NCI-H345 treated with DMSO at 0.1 percent for 48 hours (cell line): ENCODE data around the gene S100A13.
"Not testable (repeated sequence)": the region's sequence is repeated elsewhere in the genome, so short reads cannot be mapped to it uniquely, and the experiment has no call there.

Experiments
- DNase-seq: peaks from one replicate; lab custom pipeline; 2025; ENCODE audit not compliant: unreplicated experiment; lab: John Stamatoyannopoulos, UW

S100A13 gene

DNA sequence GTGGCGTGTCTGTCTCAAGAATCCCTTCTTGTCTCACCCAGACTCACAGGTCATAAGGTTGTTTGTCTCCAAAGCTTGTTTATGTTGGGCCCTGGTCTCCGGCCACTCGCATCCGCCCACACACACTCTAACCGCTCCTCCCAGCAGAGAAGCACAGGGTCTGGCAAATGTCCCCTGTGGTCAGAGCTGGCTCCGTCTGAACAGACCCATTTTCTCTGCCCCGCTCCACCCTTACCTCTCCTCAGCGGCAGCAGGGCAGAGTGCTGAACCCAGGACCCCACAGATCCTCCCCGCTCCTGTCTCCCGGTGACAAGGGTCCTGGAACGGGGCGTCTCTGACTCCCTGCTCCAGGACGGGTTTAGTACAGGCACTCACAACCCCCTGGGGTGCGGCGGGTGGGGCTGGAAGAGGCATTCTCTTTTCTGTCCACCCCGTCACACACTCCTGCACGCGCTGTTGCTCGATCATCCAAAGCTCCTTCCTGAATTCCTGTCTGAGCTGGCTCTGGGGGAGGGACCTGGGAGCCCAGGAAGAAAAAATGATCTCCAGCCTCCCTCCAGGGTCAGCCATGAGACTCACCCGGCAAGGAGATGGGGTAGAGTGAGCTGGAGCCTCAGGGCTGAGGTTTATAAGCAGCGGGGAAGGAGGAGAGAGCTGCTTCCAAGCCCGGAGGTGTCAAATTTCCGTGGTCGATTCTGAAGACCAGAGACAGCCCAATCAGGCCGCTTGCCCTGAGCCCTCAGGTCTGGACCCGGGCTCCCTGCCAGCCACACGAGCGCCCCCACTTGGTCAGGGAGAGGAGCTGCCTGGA is at the start of gene S100A13:
S100A13 (minus strand) TSS at position 602 of the 811 bp plus-strand sequence. CDS start 1,033 bp downstream, outside the sequence.
- peak; percentile 85 for DNase-seq

DNA sequence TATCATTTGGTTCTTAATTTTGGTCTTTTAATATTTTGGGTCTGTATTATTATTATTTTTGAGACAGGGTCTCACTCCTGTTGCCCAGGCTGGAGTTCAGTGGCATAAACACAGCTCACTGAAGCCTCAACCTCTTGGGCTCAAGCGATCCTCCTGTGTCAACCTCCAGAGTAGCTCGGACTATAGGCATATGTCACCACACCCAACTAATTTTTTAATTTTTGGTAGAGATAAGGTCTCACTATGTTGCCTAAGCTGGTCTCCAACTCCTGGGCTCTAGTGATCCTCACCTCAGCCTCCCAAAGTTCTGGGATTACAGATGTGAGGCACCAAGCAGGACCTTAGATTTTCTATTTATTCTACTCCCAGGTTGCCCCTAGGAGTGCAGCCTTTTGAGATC is 46.2 kb upstream of the S100A13 start:
- no peak for DNase-seq

DNA sequence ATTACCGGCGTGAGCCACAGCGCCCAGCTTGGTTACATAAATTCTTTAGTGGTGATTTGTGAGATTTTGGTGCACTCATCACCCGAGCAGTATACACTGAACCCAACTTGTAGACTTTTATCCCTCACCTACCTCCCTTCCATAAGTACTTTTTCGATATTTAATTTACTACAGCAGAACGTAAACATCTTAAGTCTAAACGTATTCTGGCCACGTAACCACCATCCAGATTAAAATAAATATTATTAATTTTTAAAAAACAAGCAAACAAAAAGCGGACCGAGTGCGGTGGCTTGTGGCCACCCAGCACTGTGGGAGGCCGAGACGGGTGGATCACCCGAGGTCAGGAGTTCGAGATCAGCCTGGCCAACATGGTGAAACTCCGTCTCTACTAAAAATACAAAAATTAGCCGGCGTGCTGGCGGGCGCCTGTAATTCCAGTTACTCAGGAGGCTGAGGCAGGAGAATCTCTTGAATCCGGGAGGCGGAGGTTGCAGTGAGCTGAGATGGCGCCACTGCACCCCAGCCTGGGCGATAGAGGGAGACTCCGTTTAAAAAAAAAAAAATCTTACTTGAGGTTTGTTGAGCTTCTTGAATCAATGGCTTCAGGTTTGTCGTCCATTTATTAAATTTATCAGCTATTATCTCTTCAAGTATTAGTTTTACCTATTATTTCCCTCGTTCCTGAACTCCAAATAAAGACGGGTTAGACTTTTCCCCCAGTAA is 44.5 kb upstream of the S100A13 start:
- peak; percentile 87 for DNase-seq

DNA sequence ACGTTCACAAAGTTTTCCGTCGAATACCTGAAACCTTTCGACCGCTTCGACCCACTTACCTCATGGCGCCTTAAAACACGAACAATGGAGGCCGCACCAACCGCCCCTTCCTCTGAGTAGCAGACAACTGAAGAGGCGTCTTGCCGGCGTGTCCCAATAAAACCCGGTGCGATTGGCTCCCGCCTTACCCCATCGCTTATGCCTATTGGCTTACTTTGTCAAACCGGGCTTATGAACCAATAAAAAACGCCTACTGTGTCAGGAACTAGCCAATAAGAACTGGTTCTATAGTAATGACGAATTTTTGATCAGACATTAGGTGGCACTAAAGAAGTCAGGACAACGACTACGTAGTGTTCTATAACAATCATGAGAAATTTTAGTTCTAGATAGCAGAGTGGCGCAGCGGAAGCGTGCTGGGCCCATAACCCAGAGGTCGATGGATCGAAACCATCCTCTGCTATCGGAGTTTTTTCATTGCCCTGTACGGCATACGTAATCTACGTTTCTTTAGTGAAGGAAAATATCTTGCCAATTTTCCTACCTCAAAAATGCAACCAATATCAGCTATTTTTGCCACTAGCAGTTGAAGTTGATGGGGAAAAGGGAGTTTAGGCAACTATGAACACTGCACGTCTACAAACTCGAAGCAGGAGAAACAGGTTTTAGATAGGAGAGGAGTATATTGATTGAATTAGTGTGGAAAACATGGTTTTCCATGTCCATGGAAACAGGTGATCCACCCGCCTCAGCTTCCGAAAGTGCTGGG is 43.7 kb upstream of the S100A13 start, which contains the start of gene ILF2:
ILF2 (minus strand) TSS at position 135 of the 769 bp plus-strand sequence; CDS start at position 64, 71 bp downstream.
- peak; percentile 100 for DNase-seq

DNA sequence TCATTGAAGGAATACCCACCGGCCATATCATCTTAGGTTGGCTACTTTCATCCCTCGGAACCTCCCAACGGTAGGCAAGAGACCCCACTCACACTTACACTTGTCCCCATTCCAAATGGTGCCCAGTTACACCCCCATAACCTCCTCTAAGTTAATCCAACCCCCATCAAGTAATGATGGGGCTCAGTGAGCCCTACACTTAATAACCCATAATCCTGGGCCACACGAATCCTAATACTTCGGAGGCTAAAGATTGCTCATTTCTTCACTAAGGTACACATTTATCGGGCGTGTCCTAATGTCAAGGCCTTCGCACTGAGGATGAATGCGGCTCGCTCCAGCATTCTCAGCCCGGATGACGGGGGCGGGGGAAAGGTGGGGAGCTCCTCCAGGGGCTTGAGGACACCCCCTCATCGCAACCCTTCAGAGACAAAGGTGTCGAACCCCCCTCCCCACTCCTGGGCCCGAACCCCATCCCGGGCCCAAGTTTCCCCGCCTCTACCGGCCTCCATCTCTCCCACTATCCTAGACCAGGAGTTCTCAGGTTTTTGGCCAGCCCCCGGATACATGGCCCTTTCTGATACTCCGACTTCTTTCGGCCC is 43.1 kb upstream of the S100A13 start:
- DNase-seq = no peak

DNA sequence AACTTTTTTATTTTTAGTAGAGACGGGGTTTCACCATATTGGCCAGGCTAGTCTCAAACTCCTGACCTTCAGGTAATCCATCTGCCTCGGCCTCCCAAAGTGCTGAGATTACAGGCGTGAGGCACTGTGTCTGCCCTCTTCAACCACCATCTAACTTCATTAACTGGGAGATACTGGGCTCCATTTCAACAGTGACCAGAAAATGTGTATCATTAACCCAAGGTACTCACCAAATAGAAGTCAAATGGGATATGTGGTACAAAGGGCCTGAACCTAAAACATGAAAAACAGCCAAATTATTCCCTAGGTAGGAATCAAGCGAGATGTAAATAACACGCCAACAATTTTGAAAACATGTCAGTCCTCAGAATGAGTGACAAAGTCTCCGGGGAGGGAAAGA is 42.3 kb upstream of the S100A13 start:
- DNase-seq = no peak

DNA sequence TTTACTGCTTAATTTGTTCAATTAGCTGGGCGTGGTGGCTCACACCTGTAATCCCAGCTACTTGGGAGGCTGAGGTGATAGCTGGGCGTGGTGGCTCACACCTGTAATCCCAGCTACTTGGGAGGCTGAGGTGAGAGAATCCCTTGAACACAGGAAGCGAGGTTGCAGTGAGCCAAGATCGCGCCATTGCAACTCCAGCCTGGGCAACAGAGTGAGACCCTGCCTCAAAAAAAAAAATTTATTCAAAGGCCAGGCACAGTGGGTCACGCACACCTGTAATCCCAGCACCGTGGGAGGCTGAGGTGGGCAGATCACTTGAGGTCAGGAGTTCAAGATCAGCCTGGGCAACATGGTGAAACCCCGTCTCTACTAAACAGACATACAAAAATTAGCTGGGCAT is 41.4 kb upstream of the S100A13 start:
- not testable (repeated sequence) for DNase-seq

DNA sequence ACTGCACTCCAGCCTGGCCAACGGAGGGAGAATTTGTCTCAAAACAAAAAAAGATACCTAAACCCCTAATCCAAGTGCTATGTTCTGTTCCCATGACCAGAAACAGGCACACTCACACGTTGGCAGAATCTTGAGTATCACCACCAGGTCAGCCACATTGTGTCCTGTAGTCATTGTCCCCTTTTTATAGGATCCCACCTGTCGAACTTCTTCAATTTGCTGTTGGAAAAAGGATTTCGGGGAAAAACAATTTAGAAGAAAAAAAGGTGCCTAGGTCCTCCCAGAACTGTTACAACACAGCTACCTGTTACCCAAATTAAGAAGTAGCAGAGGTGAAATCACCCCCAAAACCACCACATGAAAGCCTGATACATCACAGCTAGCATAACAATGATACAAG is 40.1 kb upstream of the S100A13 start:
- DNase-seq = no peak

DNA sequence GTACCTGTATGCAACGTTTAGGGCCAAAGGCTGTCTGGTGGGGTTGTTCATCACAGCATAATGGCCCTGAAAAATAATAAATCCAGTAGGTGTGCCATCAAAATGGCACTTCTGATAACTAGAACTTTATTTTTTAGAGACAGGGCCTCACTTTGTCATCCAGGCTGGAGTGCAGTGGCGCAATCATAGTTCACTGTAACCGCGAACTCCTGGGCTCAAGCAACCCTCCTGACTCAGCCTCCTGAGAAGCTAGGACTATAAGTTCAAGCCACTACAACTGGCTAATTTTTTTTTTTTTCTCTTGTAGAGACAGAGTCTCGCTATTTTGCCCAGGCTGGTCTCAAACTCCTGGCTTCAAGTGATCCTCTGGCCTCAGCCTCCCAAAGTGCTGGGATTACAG is 35.9 kb upstream of the S100A13 start:
- no peak for DNase-seq

DNA sequence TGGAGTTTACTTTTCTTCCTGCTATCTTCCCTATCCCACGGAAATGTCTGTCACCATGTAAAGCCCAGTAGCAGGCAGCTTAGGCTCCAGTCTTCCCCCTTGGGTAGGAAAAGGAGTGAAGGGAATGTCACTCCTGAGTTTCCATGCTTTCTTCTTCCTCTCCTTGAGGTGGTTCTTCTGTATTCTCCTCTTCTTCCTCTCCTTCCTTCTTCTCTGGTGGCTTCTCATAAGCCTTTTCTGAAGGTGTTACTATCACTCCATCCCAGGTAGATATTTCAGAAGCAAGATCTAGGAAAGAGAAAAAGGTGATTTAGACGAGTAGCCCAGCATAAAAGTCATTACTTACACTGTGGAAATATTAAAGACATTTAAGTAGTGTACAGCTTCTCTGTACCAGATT is 35.0 kb upstream of the S100A13 start:
- DNase-seq = no peak

DNA sequence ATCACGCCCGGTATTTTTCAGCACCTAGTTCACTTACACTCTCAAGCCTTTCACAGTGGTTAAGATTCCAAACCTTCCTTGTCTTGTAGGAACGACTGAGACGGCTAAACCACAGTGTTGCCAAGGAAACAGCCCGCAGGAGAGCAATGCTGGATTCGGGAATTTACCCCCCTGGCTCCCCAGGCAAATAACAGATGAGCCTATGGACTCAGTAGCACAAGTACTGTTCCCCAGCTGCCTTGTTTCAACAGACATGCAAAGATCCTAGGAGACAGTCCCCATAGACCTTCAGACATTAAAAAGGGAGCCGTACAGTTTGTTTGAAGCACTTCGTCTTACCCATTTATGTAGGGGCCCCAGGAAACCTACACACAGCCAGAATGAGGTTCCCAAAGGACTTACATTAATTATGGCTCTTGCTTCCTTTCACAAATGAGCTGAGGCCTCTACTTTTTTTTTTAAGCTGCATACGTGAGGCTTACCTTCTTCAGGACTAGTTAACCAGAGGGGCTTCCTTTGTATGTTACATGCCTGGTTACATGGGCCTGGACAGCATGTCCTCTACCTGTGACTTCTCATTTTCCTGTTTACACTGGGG is 33.9 kb upstream of the S100A13 start:
- DNase-seq = no peak

DNA sequence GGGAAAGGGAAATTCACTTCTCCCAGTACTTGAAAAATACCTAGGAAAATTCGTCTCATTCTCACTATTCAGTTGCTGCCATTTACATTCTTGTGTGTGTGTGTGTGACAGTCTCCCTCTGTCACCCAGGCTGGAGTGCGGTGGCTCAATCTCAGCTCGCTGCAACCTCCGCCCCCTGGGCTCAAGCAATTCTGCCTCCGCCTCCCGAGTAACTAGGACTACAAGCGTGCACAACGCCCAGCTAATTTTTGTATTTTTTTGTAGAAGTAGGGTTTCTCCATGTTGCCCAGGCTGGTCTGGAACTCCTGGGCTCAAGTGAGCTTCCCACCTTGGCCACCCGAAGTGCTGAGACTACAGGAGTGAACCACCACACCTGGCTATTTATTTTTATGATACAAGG is 32.4 kb upstream of the S100A13 start:
- DNase-seq = no peak

DNA sequence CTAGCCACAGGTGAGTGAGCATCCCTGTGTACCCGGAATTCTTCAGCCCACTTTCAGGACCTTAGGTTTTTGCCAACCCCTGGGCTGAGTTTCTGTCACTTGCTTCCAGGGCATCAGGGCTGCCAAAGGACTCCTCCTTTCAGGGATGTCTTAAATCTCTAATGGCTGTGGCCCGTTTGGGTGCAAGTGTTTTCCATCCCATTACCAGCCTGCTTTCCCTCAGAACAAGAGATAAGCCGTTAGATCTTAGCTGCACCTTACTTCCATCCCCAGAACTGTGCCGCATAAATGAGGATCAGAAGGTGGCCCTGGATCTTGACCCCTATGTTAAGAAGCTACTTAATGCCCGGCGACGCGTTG is 31.9 kb upstream of the S100A13 start:
- no peak for DNase-seq

DNA sequence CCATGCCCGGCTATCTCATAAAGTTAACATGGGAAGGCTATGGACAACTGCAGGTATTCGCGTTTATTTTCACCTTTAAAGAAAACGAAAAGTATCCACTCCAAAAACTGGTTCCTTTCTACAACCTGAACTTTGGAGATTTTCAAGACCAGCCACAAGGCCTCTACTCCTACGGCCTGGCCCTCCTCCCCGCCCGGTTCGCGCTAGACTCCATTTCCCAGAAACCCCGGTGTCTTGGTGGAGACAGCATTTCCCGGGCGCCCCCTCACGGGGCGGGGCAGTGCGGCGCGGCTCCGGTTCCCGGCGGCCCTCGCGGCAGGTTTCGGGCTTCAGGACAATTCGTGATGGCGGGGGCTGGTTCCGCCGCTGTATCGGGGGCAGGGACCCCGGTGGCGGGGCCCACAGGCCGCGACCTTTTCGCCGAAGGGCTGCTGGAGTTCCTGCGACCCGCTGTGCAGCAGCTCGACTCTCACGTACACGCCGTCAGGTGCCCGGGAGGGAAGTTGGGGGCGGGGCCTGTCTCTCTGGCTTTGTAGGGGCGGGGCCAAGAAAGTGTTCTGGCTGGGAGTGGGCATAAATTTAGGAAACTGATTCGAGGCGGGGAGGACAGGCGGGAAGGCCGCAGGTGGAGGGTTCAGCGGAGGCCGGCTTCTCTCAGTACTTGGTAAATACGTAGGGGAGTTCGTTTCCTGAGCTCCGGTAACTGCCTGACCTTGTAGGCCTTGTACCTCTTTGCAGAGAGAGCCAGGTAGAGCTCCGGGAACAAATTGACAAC is 31.3 kb upstream of the S100A13 start, which contains the start of gene SNAPIN:
SNAPIN (plus strand) TSS at position 304 of the 775 bp plus-strand sequence; CDS start at position 345, 41 bp downstream.
- DNase-seq = peak; percentile 97

DNA sequence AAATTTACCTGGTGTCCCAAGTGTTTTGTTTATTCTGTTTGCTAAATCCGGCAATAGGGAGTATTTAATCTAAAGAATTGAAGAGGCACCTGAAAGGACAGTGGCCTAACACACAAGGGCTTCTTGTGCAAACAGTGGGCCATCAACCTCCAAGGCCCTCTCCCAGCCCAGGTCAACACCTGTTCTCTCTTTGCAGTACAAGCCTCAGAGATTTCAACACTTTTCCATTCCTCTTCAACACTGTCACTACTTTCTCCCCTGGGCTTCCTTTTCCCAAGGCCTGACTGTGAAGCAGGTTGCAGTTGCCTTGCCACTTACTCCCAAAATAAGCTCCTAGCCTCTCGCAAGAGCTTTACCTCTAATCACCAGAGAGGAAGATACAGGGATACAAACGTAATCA is 28.0 kb upstream of the S100A13 start:
- DNase-seq = no peak

DNA sequence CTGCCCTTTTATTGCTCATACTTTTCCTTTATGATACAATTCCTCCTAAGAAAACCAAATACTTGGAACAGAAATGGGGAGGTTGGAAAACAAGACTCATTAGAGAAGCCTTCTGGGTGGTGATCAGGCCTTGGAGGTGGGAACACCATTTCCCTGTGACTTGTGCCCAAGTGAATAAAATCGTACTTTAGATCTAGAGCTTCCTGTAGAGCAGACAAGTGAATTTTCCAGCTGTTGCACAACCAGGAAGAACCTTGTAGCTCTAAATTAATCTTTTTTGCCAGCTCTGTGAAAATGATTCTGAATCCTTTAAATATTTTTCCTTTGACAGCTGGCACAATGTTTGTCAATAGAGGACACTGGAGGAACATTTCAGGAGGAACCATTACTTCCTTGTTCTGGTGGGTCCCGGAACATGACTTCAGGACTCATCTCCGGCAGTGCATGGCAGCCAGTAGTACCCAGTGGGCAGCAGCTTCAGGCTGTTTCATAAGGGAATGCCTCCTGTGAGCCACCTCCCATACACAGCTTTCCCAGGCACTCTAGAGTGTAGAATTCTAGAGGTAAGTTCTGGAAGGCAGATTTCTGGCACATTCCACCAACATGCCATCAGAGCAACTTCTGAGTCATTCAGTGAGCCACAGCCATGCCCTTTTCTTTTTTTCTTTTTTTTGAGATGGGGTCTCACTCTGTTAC is 25.6 kb upstream of the S100A13 start:
- DNase-seq = no peak

DNA sequence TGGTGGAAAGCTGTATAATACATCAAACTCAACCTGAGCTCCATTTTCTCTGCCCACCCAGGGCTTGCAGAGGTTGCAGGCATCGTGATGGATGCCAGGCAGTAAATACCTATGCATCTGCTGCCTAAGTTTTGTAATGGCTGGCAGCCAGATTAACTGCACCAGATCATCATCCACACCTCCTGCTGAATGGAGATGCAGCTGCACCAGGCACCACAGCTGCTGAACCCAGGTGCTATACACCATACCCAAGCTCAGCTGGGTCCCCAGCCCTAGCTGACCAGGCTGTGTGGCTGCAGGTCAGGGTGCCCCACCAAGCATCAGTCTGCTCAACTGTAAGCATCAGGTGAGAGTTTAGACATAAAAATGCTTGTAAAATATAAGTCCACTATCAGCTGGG is 24.5 kb upstream of the S100A13 start:
- no peak for DNase-seq

DNA sequence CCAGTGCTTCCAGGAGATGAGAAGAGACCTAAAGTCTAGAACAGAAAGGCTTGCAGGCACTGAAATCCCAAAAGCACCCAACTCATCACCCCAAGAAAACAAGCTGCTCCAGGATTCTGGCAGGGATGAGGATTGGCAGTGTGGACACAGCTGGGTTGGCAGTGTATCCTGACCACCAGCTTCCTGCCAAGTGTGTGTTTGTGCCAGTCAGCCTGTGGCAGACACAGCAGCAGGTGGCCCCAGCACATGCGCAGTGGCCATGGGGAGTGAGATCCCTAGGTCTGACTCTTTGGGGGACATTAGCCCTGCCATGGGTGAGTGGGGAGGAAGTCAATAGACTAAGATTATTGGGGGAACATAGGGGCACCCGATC is 22.5 kb upstream of the S100A13 start:
- no peak for DNase-seq

DNA sequence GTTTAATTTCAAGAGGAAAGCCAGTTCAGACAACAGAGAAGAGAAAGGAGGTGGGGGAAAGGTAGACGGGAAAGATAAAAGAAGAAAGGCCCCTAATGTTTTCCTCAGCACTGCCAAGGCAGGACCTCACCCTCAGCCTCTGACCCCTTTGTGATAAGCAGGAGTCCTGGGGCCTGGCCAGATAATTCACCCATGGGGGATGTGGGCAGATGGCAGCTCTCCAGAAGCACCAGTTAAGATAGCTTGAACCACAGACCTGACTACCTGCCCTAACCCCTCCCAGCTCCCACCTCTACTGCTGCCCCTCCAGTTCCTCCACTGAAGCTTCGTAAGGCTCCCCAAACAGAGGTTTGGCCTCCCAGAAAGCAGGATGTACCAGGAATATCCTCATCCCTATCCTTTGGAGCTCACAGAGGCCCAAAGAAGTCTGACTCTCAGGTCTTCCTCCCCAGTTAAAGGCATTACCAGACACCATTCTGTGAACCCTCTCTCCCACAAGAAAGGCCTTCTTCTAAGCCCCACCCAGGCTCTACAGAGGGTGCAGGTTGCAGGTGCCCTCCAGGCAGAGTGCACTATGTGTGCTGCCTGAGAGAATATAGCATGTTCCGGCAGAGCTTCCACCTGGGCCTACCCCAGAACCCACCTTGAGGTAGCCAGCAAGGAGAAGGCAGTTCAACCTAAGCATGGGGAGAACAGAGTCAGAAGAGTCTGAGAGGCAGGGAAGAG is 22.0 kb upstream of the S100A13 start:
- no peak for DNase-seq
